GM12892 (cell line): ENCODE measurements around the gene MCCC1.

Experiments
- POLR2A ChIP-seq: IDR thresholded peaks from 2 replicates; pipeline ENCODE4 v1.6.1; 2011; ENCODE audit warnings: low read depth, low read length, control low read depth
- TAF1 ChIP-seq: IDR thresholded peaks from 2 replicates; pipeline ENCODE4 v1.6.1; 2011; ENCODE audit warnings: low read depth, mild to moderate bottlenecking, control low read depth, low read length, borderline replicate concordance

DNA sequence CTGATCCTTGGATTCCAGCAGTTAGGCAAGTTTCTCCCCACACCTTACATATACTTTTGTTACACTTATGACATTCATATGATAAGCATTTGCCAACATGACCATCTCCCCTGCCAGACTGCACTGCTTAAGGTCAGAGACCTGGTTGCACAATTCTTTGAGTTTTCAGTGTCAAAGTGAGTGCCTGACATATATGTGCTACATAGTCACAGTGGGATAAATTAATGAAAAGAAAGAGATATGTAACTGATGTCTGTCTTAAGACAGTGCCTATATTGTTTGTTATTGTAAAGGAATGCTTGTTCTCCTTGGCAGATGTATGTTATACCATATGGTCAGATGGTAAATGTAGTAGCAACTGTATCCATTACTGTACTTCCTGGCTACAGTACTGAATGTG is 115.4 kb downstream of the MCCC1 start:
- TF ChIP-seq TAF1, result no peak
- TF ChIP-seq POLR2A, result no peak
